Body of pancreas (tissue), 4 donors: Measurements from ENCODE around the gene KRABD2.

Experiments used
- POLR2A ChIP-seq, 3 donors: fragments of 450-650 bp; IDR thresholded peaks; one replicate each; pipeline ENCODE4 v1.6.1; 2016; ENCODE audit warnings: antibody characterized with exemption in 3 of 3, mild to moderate bottlenecking in 2 of 3
- TF ChIP-seq, protein P1 (sequence below), 7 experiments: fragments of 450-650 bp in 4 of 7; fragments of 200-600 bp in 3 of 7; sonication (generic) in 3 of 7; IDR thresholded peaks; one replicate each; pipeline ENCODE4 v1.5.1; 2016 to 2019; ENCODE audit warnings: antibody characterized with exemption in 7 of 7

DNA sequence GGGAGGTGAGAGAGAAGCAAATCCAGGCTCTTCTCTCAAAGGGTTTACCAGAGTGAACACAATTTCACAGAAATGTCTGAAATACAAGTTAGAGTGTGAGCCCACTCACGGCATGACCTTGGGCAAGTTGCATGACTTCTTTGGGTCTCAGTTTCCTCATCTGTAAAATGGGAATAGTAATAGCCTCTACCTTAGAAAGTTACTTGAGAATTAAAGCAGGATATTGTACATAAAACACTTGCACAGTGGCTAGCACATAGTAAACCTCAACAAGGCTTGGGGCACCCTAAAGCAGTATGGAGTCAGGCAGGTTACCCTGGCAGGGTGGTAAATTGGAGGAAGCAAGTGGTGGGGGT, 34.4 kb upstream of the KRABD2 start:
- TF ChIP-seq, protein P1, sequence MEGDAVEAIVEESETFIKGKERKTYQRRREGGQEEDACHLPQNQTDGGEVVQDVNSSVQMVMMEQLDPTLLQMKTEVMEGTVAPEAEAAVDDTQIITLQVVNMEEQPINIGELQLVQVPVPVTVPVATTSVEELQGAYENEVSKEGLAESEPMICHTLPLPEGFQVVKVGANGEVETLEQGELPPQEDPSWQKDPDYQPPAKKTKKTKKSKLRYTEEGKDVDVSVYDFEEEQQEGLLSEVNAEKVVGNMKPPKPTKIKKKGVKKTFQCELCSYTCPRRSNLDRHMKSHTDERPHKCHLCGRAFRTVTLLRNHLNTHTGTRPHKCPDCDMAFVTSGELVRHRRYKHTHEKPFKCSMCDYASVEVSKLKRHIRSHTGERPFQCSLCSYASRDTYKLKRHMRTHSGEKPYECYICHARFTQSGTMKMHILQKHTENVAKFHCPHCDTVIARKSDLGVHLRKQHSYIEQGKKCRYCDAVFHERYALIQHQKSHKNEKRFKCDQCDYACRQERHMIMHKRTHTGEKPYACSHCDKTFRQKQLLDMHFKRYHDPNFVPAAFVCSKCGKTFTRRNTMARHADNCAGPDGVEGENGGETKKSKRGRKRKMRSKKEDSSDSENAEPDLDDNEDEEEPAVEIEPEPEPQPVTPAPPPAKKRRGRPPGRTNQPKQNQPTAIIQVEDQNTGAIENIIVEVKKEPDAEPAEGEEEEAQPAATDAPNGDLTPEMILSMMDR (IDR thresholded peaks at IDR 0.05) = no peak
- TF ChIP-seq POLR2A (IDR thresholded peaks at IDR 0.05) = no peak
